Measurements from ENCODE around the gene PLA2G4F. TPM values are rescaled to one million over a fixed set of nuclear protein-coding genes. Genes with fewer than 3 reads are reported as not detected.

The PLA2G4F gene
- total RNA-seq, 6 donors from 2014 or later: 57.8 to 162 (median 99.8) TPM

- no peak overlapping the region for H3K27ac ChIP-seq
- no peaks in the 10 kb centered on the region for H3K4me1 ChIP-seq
- ATAC-seq (ENCODE audit: low FRiP score in 2 of 2) (no peak), DNase-seq (no peak)
- TF ChIP-seq POLR2AphosphoS5 (IDR thresholded peaks at IDR 0.05) (no peak), POLR2A (IDR thresholded peaks at IDR 0.05) (no peak), EP300 (IDR thresholded peaks at IDR 0.05) (no peak), CTCF (IDR thresholded peaks at IDR 0.05) (no peak)
- H3K27me3 ChIP-seq: no peaks in the 10 kb centered on the region
- peaks cover 33 to 76% (median 46%) of the 10 kb centered on the region in 4 donors for H3K36me3 ChIP-seq
- no peaks in the 10 kb centered on the region for H3K9me3 ChIP-seq
- WGBS, 2 donors: 97 to 100% methylated on average over 2 of the region's 2 CpGs
- H3K4me3 ChIP-seq: no peak overlapping the region
Observed at GRCh38 chr15:42190370-42190769, 33.9 kb upstream of the PLA2G4F start.

- Histone ChIP-seq H3K27me3 (no peaks in the 10 kb centered on the region), H3K4me3 (no peak overlapping the region), H3K9me3 (no peaks in the 10 kb centered on the region), H3K4me1 (no peaks in the 10 kb centered on the region), H3K36me3 (peaks cover 40 to 97% (median 67%) of the 10 kb centered on the region in 4 donors), H3K27ac (no peak overlapping the region)
- ATAC-seq (ENCODE audit: low FRiP score in 2 of 2) (no peak), DNase-seq (no peak)
- TF ChIP-seq CTCF (IDR thresholded peaks at IDR 0.05): no peak
- 93 to 100% methylated on average over 1 of the region's 1 CpG for WGBS, 2 donors
Observed at GRCh38 chr15:42185801-42186200, 29.4 kb upstream of the PLA2G4F start.

- DNase-seq: no peak
- H3K27ac ChIP-seq: no peak overlapping the region
- WGBS, 2 donors: 92 to 98% methylated on average over 4 of the region's 4 CpGs
- H3K9me3 ChIP-seq: no peaks in the 10 kb centered on the region
- ATAC-seq (ENCODE audit: low FRiP score in 2 of 2): no peak
- no peaks in the 10 kb centered on the region for H3K27me3 ChIP-seq
- no peaks in the 10 kb centered on the region for H3K4me1 ChIP-seq
- no peak overlapping the region for H3K4me3 ChIP-seq
- H3K36me3 ChIP-seq: peaks cover 42 to 97% (median 63%) of the 10 kb centered on the region in 4 donors
- TF ChIP-seq CTCF (IDR thresholded peaks at IDR 0.05) (no peak), POLR2AphosphoS5 (IDR thresholded peaks at IDR 0.05) (no peak), POLR2A (IDR thresholded peaks at IDR 0.05) (no peak), EP300 (IDR thresholded peaks at IDR 0.05) (no peak)
Observed at GRCh38 chr15:42184736-42185135, 28.3 kb upstream of the PLA2G4F start.

GRCh38 chr15:42184296-42184695, 27.9 kb upstream of the PLA2G4F start:
- H3K4me3 ChIP-seq: no peak overlapping the region
- TF ChIP-seq EP300 (IDR thresholded peaks at IDR 0.05): no peak
- no peak for TF ChIP-seq POLR2A (IDR thresholded peaks at IDR 0.05)
- TF ChIP-seq CTCF (IDR thresholded peaks at IDR 0.05): no peak
- no peak for TF ChIP-seq POLR2AphosphoS5 (IDR thresholded peaks at IDR 0.05)
- peak in 1 of 2 donors; percentile 44 for DNase-seq
- no peaks in the 10 kb centered on the region for H3K4me1 ChIP-seq
- H3K36me3 ChIP-seq: peaks cover 42 to 99% (median 65%) of the 10 kb centered on the region in 4 donors
- 71 to 81% methylated on average over 5 of the region's 5 CpGs for WGBS, 2 donors
- H3K9me3 ChIP-seq: no peaks in the 10 kb centered on the region
- no peak overlapping the region for H3K27ac ChIP-seq
- peak in 1 of 2 donors; percentile 85 for ATAC-seq (ENCODE audit: low FRiP score in 2 of 2)
- no peaks in the 10 kb centered on the region for H3K27me3 ChIP-seq

DNA sequence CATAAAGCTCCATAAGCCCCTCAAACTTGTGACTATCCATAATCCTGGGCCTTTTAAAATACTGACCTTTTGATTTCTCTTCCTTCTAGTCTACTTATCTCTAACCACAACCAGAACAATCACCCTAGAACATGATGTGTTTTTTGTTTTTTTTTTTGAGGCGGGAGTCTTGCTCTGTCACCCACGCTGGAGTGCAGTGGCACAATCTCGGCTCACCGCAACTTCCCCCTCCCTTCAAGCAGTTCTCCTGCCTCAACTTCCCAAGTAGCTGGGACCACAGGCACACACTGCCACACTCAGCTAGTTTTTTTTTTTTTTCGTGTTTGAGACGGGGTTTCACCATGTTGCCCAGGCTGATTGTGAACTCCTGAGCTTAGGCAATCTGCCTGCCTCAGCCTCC, 26.5 kb upstream of the PLA2G4F start:
- Histone ChIP-seq H3K4me3 (no peak overlapping the region), H3K4me1 (no peaks in the 10 kb centered on the region), H3K36me3 (peaks cover 31 to 99% (median 64%) of the 10 kb centered on the region in 4 donors), H3K27ac (peak overlapping the region in 2 of 4 donors; percentile 5 to 20), H3K27me3 (no peaks in the 10 kb centered on the region), H3K9me3 (no peaks in the 10 kb centered on the region)
- ATAC-seq (ENCODE audit: low FRiP score in 2 of 2): peak in 1 of 2 donors; percentile 72
- 73 to 78% methylated on average over 6 of the region's 6 CpGs for WGBS, 2 donors
- TF ChIP-seq EP300 (IDR thresholded peaks at IDR 0.05) (no peak), CTCF (IDR thresholded peaks at IDR 0.05) (no peak), POLR2A (IDR thresholded peaks at IDR 0.05) (no peak), POLR2AphosphoS5 (IDR thresholded peaks at IDR 0.05) (no peak)
- peak in 1 of 2 donors; percentile 53 for DNase-seq
